G401 (cell line): ENCODE data around the gene KCNJ16. TPM values are rescaled to one million over a fixed set of nuclear protein-coding genes. Genes with fewer than 3 reads are reported as not detected.
A peak's percentile ranks its signal among the peaks of the same experiment; 100 is the strongest.

Experiments
- DNase-seq: peaks from one replicate; pipeline ENCODE4 v3.0.0-alpha.2; 2015; ENCODE audit warnings: low spot score
- in situ Hi-C: cut with HindIII; loops from 2 replicates; pipeline ENCODE4 v1.10.0; 2016; ENCODE audit warnings: low sequenced_read_pairs, mixed read lengths
- total RNA-seq: library from RNA; depleted of rRNA; stranded (reverse); fragments of >200 nt; shearing (Covaris generic); gene quantifications from 2 replicates; pipeline ENCODE4 v1.2.3, GENCODE V29; 2014

Gene KCNJ16
- total RNA-seq, 1 experiment from 2014 or later, result 16.6 TPM

DNA sequence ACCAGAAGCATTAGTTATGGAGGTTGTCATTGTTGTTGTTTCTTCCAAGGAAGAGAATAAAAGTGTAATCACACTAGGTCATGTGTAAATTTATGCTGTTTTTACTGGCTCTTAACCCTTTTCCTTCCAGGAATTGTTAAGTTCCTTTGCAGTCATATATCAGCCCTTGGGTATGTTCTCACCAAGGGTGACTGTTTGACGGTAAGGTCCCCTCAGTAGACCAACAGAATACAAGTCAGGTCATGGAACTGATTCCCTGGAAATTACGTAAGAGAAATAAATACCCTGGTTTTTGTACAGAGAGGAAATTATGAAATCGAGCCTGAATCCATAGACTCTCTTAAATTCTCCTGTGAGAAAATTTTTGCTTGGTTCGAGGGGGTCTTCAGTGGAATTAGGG, 83.2 kb downstream of the KCNJ16 start:
- no peak for DNase-seq
- in situ Hi-C loops, result loop anchor here (25.0 kb wide), 1 partner anchor 421 kb away; no protein-coding TSS in a partner anchor

DNA sequence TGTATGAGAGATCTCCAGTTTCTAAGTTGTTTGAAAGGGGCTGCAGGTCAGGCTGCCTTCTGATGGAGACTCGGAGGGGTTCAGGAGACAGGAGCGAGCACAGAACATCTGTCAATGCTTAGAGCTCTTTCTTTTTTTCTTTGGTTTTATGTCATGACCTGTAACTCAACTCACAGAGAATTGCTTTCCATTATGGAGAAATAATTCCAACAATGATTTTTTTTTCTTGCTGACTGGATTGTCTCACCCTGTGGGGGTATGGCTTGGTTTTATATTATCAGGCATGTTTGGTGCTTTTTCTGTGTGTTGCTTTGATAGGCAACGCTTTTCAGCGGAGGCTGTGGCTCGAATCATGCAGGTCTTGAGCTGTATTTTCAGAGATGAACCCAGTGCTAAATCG, 83.6 kb downstream of the KCNJ16 start:
- in situ Hi-C loops, result loop anchor here (25.0 kb wide), 1 partner anchor 421 kb away; no protein-coding TSS in a partner anchor
- no peak for DNase-seq

DNA sequence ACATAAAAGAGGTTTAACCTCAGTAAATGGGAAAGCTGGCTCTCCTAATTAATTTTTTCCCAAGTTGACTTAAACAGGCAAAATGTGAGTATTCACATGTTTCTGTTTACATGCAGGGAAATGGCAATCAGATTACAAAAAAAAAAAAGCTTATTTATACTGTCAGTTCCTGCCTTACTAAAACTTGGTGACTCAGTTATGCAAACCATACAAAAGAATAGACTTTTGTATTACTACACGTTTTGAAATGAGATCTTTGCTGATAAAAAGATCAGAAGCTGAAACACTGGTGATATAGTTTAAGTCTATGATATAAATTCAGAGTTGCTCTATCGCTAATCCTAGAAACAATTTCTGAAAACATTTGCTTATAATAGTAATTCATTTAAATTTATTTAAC, 85.0 kb downstream of the KCNJ16 start:
- in situ Hi-C loops, result loop anchor here (25.0 kb wide), 1 partner anchor 423 kb away; no protein-coding TSS in a partner anchor
- no peak for DNase-seq

DNA sequence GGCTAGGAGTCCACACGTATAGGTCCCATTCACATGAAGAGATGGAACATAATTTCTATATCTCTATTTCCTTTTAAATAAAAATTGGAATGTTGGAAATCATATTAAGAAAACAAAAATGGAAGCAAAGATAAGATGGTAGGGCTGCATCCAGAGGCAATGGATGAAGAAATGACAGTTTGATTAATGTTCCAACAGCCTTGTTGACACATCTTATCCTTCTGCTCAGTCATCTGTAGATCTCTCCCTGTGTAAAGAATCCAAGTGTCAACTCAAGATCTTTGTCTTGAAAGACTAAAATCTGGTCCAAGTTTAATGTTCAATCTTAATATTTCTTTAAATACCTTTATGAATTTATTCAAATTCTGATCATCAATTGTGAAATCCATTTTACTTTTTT, 86.5 kb downstream of the KCNJ16 start:
- in situ Hi-C loops, result loop anchor here (25.0 kb wide), 1 partner anchor 424 kb away; no protein-coding TSS in a partner anchor
- no peak for DNase-seq

DNA sequence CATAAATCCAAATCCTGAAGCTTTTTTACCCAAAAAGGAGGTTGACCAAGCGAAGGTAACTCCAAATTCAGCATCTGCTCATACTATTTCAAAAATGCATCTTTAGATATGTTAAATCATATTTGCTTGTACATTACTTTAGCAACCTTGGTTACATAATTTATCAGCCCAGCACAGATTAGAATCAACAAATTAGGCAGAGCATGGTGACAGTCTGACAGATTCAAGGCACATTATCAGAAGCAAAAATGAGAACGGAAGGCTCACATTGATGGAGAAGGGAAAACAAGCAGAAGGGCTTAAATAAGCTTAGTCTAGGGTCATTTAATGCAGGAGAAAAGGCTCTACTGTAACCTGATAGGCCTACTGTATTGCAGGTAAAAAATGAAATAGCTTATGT, 90.4 kb downstream of the KCNJ16 start:
- no peak for DNase-seq
- in situ Hi-C loops, result loop anchor here (25.0 kb wide), 1 partner anchor 428 kb away; no protein-coding TSS in a partner anchor

DNA sequence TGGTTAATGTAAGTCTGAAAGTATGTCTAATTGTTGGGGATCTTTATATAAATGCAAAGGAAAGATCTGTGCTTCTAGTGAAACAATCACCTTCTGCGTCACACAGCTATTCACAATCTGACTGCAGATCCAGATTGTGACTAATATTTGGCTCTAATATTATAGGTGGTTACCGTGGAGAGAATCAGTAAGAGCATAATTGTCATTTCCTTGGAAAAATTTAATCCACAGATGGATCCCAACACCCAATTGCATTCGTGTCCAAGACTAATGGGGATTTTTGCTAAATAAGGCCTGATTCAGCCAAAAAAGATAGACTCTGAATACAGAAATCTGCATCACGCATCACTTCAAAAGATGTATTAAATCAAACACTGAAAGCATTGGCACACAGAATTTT, 91.6 kb downstream of the KCNJ16 start:
- no peak for DNase-seq
- in situ Hi-C loops, result loop anchor here (25.0 kb wide), 1 partner anchor 429 kb away; no protein-coding TSS in a partner anchor

DNA sequence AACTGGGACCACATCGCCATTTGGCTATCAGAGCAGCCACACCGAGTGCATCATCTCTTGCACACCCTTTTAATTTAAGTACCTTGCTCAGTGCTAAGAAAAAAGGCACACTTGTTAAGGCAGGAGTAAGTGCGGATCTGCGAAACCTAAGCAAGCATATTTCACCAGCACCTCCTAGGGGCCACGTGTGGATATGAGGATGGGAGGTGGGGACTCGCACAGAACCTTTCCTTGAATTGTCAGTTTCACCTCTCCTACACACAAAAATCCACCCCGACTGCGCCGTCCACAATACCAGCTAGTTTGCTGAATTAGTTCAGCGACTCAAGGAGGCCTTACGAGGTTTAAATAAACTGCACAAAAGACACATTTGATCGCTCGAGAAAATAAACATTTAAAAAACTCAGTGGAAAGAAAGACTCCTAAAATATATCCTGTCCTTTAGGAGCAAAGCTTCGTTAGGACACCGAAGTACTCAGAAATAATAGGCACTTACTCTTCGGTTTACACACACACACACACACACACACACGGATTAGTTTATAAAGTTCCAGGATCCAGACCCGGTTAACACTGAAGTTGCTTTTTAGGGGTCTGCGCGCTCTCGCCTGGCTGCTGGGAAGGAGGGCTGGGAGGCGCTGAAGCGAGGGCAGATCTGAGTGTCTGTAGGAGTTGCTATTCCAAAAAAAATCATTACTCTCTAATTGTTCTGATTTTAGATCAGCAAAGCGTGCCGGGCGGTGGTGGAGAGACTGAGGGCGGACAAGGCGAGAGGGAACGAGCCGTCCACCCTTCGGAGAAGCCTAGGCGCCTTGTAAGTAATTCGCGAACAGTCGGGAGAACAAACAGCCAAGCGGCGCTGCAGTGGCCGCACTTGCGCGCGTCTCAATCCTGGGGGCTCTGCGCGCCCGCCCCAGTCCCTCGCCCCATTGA, 93.3 kb downstream of the KCNJ16 start:
- peak; percentile 63 for DNase-seq
- in situ Hi-C loops, result loop anchor here (25.0 kb wide), 1 partner anchor 431 kb away; no protein-coding TSS in a partner anchor

DNA sequence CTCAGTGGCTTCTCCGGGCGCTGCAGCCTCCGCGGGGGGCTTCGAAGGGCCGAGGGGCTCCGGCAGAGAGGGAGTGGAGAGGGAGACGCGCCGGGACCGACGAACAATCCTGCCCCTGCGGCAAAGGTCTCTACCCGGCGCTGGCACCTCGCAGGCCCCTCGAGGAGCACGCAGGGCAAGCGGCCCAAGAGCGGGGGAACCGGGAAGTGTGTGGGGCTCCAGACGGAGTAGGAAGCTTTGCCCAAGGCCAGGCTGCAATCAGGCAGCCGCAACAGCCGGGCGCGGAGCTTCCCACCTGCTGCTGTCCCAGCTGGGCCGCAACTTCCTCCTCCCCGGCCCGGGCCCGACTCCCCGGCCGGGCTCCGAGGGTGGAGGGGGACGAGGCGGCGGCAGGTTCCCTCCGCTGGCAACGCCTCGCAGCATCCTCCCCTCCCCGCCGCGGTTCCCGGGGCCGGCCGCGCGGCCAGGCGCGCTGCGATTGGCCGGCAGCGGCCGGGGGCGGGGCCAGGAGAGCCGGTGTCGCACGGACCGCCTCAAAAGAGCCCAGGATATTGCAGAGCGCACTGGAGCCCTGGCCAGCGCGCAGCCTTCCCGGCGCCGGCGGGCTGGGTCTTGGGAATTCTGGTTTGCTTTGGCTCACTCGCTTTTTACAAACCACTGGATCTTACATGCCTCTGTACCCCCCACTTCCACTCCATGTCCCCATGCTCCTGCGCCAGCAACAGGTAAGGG, 94.1 kb downstream of the KCNJ16 start, which contains the start of gene KCNJ2:
Gene KCNJ2, plus strand, starts transcription at position 556 of the 732 bp plus-strand sequence. CDS start 5,508 bp downstream, outside the sequence.
- peak; percentile 46 for DNase-seq
- in situ Hi-C loops, result loop anchor here (25.0 kb wide), 1 partner anchor 432 kb away; no protein-coding TSS in a partner anchor

DNA sequence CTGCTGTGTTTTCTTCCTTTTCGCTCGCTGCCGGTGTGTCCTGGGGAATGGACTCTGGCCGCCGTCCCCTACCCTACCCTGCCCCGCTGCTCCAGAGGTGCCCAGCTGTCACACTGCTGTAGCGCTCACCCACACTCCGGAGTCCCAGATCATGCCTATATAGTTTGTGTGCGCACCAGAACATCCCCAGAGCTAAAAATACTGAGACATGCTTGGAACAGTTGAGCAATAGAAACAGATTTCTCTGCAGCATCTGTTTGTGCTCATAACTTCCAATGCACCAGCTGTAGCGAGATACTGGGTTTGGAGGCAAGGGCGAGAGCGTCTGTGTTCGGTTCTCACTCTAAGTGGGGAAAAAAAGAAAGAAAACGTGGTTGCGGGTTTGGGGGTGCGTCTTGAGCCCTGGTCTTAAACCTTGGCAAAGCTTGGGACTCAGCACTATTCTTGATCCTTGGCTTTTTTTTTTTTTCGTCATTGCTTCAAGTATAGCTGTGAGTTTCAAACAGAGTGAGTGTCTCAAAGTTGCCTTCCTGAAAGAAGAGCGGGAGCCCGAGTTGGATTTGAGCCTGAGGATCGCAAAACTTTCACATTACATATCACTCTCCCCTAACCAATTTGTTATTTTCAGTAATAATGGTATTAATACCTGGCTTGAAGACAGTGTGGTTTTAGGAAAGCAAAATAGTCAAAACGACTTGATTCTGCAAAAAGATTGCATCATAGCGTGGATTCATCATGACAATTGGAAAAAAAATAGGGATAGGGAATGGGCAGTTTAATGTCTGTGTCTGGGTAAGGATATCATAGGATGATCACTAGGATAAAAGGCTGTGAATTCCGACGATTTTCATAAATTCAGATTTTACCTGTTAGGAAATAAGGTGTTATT, 94.9 kb downstream of the KCNJ16 start:
- no peak for DNase-seq
- in situ Hi-C loops, result loop anchor here (25.0 kb wide), 1 partner anchor 433 kb away; no protein-coding TSS in a partner anchor

DNA sequence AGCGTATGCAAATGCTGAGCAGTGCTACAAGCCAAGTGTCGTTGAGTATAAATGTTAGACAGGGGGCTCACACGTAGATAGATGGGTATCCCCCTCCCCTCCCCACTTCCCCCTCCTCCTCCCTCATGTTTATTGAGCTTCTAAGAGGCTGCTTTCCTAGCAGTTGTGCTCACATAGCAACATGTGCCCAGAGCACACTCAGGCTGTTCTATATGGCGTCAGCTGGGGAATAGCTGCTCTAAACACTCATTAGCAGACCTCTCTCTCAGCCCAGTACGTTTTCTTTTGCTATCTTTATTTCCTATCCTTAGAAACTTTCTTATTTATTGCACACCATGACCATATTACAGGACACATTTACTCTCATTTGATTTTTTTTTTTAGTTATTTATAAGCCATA, 96.1 kb downstream of the KCNJ16 start:
- in situ Hi-C loops, result loop anchor here (25.0 kb wide), 1 partner anchor 434 kb away; no protein-coding TSS in a partner anchor
- DNase-seq, result no peak

DNA sequence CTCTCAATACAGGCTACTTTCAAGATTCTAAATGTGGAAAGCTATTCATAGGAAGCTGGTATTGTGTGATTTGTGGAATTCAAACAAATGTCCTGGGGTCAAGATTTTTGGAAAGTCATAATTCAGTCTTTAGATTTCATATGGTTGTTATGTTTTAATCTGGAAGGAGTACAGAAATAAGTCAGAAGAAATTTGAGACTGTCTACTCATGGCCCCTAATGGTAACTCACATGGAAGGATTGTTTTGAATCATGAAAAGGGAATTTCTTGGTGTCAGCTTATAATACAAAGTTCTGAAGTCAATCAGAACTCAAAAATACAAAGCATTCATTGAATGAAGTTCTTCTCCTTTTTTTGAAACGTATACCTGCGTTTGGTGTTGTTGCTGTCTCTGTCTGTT, 97.4 kb downstream of the KCNJ16 start:
- in situ Hi-C loops, result loop anchor here (25.0 kb wide), 1 partner anchor 435 kb away; no protein-coding TSS in a partner anchor
- no peak for DNase-seq

DNA sequence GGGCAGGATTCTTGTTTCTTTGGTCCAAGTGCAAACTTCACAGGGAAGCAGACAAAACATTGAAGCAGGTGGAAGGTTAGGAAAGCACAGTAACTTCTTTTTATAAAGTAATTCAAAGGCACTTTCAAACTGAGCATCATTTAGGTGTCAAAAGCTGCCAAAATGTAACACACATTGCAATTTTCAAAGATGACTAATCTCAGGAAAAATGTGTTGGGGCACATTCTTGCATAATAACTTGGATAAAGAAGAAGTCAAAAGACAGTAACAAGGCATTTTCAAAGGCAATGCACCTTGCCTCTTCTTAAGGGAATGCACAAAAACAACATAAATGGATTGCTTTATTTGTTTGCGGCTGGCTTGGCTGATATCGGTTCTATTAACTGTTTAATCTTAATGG, 97.9 kb downstream of the KCNJ16 start:
- no peak for DNase-seq
- in situ Hi-C loops, result loop anchor here (25.0 kb wide), 1 partner anchor 436 kb away; no protein-coding TSS in a partner anchor

DNA sequence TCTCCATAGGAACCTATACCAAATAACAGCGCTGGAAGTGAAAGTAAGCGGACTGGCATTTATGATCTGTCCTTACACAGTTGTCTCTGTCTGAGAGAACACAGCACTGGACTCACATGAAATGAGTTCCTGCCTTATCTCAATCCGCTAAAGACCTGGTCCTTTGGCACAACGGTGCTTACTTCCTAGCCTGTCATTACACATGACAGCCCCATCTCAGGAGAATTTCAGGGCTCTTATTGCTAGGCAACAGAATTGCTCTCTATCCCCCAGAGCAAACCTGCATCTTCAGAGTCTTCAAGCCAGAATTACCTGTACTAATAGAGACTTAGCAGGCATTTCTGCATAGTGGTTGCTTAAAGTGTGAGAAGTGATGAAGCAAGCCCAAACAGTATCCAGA, 98.7 kb downstream of the KCNJ16 start:
- DNase-seq, result no peak
- in situ Hi-C loops, result loop anchor here (25.0 kb wide), 1 partner anchor 436 kb away; no protein-coding TSS in a partner anchor

DNA sequence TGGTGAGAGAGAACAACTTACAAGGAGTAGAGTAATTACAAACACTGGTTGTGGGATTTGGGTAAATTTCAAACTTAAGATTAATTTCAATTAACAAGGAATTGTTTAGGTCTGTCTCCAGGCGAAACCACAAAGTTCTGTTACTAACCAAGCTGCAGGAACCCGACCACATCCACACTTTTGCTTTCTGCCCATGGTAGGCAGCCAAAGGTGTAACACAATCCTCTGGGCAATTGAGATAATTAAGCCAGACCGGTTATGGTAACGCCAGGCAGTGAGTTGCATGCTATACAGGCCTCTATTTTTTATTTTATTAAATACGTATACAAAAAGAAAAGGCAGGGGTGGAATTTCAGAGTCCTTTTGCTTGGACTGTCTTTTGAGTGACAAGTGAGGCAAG, 106.4 kb downstream of the KCNJ16 start:
- in situ Hi-C loops, result no loop called here
- no peak for DNase-seq

DNA sequence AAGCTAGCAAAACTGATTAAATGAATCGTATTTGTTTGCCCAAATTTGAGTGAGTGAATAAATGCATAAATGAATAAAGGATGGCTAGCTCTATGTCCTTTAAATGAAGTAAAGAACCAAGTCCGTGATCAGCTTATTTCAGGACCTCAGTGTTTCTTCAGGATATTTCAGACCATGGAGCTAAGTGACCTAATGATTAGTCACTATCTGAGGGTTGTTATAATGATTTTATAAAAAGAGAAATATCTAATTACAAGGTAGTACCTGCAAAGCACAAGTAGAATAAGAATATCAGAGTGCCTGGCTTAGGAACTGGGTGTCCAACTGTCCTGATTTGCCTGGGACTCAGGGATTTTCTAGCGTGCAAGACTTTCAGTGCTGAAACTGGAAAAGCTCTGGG, 106.8 kb downstream of the KCNJ16 start:
- in situ Hi-C loops, result no loop called here
- DNase-seq, result peak; percentile 17

DNA sequence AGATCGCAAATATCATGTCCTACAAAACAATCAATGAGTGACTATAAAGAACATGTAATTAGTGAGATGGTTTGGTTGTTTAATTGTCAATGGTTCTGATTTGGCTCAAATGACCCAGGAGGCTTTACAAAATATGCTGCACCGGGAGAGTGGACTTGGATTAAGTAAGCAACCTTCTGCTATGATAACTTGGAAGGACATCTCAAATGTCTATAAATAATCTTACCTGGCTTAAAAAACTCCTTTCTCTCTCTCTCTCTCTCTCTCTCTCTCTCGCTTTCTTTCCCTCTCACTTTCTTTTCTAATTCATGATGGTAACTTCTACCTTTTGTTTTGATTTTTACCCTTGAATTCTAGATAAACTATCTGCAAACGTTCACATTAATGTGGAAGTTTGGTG, 108.5 kb downstream of the KCNJ16 start:
- no peak for DNase-seq
- in situ Hi-C loops, result no loop called here

DNA sequence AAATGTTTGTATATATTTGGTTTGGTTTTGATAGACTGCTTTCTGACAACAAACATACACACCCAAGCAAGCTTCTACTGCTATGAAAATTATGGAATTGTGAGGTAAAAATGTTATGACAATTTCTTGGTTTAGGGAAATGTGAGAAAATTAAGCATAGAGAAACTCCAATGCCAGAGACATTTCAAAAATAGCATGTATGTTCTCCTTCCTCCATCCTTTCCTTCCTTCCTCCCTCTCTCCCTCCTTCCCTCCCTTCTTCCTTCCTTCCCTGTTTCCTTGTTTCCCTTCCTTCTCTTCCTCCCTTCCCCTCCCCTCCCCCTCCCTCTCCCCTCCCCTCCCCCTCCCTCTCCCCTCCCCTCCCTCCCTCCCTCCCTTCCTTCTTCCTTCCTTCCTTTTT, 109.2 kb downstream of the KCNJ16 start:
- in situ Hi-C loops, result no loop called here
- DNase-seq, result no peak

DNA sequence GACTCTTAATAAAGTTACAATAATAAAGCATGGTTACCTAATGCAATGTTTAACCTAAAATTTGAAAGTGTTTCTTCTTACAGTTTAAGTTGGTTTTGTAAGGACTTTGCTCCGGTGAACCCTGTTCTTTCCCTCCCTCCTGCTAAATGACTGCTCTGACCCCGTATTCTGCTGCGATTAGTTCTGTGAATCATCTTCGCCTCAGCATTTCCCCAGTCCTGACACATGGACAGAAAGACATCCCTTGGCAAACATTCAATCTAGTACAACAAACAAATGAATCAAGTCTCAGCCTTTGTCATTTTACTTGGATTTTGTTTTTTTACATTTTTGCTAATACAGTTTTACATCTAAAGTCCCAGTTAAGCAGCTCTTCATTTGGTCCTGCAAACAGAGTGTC, 109.7 kb downstream of the KCNJ16 start:
- in situ Hi-C loops, result no loop called here
- DNase-seq, result no peak
